Cardiac septum (tissue), 1 donor: ENCODE data around the gene MAD1L1. TPM values are rescaled to one million over a fixed set of nuclear protein-coding genes. Genes with fewer than 3 reads are reported as not detected.

ENCODE experiments used
- DNase-seq: peaks from one replicate; pipeline ENCODE4 v3.0.0-alpha.2; 2020; ENCODE audit warnings: low spot score
- intact Hi-C: fragments of 100-400 bp; cut with DNase I; formaldehyde crosslinking; loops from one replicate; pipeline ENCODE4 v1.14.0; 2022
- total RNA-seq: library from RNA; stranded (reverse); fragmentation: NEBNext Ultra II Directional; extraction: Animal tissue kit (Norgen Biotek cat#: 25700); gene quantifications from one replicate; pipeline ENCODE4 v1.2.1, GENCODE V29; 2021
- donor health status: DM: no; HTN: no; CAD: no.

The MAD1L1 gene
- total RNA-seq, 1 donor from 2014 or later = 13.5 TPM

DNA sequence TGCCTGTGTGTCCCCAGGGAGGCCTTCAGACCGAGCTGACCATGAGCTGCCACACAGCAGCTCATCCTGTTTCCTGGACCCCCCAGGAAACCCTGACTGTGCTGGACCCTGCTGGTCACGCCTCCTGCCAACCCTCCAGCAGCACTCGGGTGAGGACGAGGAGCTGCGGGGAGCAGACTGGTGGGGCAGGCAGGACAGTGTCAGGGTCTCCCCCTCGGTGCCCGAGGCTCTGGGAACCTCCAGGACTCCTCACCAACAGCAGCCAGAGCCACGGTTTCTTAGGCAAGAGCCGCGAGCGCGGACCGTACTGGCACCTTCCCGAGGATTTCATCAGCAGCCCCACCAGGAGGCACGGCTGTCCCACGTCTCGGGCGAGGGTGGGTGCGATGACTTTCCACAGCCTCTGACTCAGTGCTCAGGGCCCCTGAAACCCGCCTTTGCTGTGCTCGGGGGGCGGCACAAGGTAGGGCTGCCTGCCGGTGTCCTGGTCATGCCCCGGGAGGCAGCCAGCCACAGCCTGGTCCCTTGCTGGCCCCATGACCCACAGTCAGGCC is 375.8 kb downstream of the MAD1L1 start:
- intact Hi-C loops = no loop called here
- peak; percentile 70 for DNase-seq

DNA sequence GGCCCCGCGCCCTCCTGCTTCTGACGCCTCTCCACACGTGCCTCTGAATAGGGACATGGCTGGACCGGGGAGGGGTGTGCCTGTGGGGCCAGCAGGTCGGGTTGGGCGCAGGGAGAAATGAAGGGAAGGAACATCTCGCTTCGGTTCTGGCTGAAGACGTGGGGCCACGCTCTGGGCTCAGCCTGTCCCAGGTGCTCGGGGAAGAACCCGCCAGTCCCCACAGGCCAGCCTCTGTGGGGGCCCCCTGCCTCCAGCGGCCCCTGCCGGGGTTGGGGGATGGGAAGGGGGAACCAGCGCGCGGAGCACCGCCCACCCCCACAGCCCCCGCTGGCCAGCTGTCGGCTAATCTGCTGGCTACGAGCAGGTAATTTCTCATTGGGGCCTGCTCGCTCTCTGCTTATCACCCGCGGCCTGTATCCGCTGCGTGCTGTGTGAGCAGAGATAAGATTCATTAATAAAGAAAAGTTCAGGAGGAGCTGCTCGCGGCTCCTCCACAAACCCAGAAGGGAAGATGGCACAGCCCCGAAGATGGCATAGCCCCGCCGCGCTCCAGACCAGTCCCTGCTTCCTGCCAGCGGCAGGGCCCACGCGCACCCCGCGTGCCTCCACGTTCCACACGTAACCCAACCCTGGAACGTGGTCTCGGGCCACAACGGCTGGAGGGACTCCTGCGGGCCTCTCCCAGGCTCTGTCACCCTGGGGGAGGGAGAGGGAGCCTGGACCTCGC is 376.4 kb downstream of the MAD1L1 start:
- peak; percentile 67 for DNase-seq
- intact Hi-C loops = no loop called here

DNA sequence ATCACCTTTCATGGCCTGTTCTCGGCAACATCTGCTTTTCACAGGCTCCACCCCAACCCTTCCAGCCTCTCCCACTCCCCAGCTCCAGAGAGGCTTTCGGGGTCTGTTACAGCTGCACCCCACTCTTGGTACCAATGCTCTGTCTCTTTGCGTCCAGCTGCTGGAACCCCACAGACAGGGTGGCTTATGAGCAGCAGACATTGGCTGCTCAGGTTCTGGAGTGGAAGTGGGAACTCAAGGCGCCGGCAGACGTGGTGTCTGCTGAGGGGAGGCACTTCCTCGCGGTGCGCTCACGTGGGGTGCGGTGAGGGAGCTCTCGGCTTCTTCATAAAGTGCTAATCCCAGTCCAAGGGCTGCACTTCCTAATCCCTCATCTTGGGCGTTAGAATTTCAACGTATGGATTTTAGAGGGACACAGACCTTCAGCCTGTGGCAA is 377.0 kb downstream of the MAD1L1 start:
- intact Hi-C loops = no loop called here
- peak; percentile 54 for DNase-seq

DNA sequence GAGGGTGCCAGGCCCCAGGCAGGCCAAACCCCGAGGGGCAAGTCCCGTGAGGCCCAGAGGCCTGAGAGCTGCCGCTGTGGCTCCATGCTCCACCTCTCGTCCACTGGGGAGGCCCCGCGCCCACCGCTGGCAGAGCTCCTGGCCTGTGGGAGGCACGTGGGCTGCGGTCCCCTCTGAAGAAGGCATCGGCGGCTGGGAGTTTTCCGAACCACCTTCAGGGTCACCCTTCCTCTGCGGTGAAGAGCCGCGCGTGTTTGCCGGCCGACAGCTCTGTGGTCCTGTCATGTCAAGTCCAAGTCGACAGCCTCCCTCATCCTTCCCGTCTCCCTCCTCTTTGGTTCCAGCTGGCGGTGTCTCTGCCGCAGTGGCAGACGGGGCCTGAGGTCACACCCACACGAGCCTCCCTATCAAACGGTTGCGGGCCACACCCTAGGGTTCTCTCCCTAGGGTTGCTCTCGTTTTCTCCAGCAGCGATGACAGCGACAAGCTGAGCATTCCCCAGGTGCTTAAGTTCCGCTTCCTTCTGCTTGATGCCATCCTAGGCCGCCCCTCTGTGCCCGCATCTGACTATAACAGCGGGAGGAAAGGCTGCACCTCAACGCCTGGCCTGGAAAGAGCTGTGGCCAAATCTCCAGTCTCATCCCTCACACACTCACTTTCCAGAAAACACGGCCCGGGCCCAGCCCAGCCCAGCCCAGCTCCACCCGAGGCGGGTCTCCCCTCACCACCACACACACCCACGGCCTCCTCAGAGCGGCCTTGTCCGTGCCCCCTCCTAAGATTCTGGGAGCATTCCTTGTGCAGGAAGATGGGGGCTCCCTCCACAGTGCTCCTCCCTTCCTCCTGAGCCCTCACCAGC is 377.6 kb downstream of the MAD1L1 start:
- intact Hi-C loops = no loop called here
- DNase-seq = peak; percentile 73

DNA sequence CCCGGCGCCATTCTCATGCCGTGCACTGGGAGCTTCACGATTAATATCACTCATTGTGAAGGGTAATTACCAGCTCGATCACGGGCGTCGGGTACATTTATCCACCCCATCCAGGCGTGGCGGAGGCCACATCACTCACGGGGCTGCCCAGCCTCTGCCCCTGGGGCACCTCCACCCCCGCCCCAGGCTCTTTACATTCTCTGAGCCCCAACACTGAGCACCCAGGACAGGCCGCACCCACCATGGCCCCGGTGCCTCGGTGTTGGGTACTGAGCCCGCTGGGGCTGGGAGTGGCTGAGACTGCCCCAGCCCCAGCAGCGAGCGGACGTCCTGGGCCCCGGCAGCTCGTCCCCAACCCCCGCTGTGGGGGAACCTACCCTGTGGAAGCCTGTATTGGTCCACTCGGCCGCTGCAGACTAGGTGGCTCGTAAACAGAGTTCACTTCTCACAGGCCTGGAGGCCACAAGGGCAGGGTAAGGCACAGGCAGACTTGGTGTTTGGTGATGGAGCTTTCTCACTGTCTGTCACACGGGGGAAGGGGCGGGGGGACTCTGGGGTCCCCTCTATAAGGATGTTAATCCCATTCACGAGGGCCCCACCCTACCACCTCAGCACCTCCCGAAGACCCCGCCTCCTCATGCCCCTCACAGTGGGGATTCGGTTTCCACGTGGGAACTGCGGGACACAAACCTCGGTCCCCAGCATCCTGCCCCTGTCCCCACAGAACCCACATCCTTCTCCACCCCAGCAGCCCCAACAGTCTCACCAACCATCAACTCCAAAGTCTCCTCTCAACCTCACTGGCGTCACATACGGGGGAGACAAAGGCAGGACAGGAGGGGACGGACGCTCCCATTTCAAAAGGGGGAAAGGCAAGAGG is 378.5 kb downstream of the MAD1L1 start:
- DNase-seq = peak; percentile 68
- intact Hi-C loops = no loop called here

DNA sequence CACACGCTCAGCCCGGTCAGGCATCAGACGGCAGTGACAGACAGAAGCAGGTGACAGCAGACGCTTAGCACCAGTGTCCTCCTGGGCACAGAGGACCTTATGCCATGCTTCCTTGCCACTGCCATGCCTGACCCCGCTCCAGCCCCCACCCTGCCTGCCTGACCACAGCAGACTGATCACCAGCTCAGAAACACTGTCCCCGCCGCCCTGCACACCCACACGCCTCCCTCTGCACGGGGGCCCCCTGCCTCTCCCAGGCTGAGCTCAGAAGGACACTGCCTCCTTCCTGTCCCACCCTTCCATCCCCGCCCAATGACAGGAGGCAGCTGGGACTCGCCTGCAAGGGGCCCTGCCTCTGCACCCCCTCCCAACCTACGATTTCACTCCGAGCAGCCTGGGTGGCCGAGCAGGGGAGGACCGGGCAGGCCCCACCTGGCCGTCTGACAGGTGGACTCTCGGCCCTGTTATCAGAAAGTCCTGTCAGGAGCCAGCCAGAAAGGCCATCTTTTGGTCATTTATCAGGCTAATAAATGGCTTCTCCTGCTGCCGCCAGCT is 379.2 kb downstream of the MAD1L1 start:
- intact Hi-C loops = no loop called here
- peak; percentile 70 for DNase-seq

DNA sequence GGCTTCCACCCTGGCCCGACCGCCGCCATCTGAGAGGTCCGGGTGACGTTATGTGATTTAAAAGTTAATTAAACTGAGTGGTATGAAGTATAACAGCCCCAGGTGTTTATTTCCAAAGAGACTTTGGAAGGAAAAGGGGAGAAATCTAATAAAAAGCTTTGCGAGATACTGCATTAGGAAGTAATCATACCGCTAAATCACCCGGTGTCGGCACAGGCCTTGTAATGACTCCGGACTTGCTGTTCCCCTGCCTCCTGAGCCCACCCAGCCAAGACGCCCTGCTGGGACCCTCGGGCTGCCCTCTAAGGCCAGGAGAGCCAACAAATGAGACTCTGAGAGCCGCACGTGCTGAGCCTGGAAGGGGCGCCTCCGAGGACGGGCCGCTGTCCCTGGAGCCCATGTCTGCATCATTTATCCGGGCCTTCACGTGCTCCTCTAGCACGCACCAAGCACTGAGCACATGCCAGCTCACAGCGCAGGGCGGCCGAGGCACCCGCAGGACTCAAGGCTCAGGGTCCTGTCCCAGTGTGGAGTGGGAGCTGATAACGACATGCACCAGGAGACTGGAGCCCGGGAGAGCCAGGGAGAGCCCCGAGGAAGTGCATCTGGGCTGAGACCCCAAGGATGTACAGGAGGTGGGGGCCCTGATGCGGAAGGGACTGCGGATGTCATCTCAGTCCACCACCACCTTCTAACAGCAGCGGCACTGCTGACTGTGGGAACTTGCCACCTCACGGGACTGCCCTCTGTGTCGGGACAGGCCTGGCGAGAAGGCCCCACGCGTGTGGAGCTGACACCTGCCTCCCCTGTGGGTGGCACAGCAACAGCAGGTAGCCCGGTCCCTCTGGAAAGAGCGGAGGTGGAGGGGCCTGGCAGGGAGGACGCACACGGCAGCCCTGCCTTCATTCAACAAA is 380.0 kb downstream of the MAD1L1 start:
- intact Hi-C loops = no loop called here

DNA sequence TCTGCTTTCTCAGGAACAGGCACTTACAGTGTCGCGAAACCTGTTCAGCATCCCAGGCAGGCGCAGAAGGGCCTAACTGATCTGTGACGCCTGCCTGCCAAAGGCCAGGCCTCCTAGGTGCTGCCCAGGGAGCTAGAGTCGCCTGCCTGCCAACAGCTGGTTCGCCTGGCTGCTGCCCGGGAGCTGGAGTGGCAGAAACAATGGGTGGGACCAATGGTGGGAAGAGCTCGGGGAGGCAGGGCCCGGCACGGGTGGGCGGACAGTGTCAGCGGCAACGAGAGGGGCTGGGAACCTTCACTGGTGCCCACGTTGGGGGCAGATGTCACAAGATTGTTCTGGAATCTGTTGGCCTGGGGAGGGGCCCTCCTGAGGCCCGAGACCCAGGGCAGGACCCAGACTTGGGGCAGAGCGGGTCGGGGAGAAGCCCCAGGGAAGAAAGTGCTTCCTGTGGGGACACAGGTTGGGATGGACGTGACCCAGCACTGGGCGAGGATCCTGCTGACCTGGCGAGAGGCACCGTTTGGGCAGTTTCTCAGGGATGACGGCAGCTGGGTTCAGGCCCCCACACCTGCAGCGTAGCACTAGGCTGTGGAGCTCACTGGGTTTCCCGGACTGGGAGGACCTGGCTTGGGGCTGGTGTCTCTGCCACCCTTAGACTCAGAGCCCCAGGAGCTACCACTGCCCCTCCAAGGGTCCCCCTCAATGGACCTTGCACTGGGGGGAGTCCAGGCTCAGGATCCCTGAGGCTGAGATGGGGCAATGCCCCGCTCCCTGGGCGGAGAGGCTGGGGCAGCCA is 380.8 kb downstream of the MAD1L1 start:
- DNase-seq = no peak
- intact Hi-C loops = no loop called here

More for the DNA sequence above, 380.0 kb downstream of the MAD1L1 start:
- DNase-seq = peak; percentile 58

DNA sequence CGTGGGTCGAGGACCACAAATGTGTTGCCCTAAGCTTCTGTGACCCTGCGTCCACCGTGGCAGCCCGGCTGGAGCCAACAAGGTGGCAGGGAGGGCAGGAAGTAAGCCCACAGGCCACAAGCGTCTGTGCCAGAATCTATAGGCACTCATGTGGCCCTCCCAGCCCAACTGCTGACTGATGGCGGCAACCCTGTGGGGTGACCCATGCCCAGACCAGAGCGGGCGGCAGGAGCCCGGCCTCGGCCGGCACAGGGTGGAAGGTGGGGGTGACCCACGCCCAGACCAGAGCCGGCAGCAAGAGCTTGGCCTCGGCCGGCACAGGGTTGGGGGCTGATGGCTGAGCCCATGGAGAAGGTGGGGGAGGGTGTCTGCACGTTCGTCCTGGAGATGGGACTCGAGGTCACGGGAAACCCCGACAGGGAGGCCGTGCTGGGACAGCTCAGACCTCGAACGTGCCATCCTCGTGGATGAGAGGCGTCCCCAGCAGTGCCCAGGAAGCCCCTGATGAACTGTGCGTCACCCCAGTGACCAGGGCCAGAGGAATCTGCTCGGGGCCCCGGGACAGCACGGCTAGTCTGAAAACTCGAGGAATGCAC is 381.7 kb downstream of the MAD1L1 start:
- DNase-seq = no peak
- intact Hi-C loops = no loop called here

DNA sequence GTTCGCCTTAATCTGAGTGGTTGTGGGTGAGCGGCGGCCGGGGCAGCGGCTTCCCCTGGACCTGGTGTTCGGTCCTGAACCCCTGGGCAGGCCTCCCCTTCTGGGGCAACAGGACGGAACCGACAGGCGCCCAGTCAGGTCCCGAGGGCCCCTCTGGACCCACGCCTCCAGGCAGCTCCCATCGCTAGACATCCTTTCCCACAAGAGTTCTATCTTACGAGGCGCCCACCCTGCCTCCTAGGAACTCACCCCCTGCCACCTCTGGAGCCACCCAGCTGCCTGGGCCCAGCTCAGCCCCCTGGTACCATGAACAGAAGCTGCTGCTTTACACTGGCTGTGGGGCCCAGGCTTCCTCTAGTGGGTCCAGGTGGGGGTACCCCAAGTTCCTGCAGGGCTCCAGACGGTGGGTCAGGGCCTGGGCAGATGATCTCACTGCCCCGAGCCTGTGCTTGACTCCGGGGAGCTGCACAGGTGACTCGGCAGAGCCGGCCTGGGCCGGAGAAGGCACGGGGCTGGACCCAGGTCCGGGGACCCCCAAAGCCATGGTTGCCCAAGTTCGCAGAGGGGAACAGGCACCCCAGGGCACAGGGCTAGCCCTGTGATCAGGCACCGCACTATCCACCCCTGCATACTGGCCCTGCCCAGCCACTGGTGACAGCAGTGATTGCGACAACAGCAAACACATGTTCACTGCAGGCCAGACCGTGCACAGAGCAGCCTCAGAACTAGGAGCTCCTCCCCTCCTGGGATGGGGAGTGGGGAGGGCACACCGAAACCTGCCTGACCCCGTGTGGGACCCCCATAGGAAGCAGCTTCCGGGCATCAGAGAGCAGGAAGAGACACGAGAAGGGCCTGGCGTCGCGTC is 382.4 kb downstream of the MAD1L1 start:
- intact Hi-C loops = no loop called here
- DNase-seq = no peak

DNA sequence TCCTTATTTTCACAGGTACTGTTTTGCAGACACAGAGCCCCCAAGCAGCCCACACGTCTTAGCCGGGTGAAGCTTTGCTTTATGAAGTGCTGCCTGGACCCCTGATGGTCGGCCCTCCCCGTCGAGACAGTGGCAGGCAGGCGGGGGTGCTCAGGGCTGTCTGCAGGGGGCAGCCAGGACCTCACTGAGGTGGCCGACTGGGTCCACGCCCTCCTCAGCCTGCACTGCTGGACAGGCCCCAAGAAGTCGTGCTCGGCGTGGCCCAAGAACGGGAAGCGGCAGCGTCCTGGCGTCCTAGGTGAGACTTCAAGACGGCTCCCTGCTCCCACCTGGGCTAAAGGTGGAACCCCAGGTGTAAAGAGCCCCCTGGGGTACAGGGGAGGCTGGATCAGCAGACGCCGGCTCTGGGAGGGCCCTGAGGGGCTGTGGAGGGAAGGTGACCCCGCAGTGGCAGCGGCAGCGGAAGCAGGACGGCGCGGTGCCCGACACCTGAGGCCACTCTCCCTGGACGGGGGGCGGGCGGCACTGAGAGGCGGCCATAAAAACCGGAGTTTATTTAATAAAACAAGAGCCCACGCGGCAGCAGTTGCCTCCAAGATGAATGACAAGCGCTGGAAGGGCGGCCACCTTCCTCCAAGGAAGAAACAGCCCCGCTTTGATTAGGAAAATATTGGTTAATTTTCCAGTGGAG is 383.2 kb downstream of the MAD1L1 start:
- intact Hi-C loops = no loop called here
- DNase-seq = no peak

DNA sequence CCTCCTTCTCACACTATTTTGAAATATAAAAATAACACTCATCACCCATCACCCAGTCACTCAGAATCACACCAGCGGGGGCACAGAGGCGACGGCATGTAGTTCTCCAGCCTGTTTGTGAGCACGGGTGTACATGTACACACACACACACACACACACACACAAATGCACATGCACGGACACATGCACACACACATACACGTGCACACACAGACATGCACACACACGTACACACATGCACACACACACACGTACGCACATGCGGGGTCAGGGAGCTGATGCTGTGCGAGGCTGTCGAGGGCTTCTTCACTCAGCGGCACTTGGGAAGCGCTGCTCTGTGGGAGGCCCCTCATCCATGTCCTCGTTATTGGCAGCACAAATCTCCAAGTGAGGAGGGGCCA is 383.8 kb downstream of the MAD1L1 start:
- no peak for DNase-seq
- intact Hi-C loops = no loop called here

DNA sequence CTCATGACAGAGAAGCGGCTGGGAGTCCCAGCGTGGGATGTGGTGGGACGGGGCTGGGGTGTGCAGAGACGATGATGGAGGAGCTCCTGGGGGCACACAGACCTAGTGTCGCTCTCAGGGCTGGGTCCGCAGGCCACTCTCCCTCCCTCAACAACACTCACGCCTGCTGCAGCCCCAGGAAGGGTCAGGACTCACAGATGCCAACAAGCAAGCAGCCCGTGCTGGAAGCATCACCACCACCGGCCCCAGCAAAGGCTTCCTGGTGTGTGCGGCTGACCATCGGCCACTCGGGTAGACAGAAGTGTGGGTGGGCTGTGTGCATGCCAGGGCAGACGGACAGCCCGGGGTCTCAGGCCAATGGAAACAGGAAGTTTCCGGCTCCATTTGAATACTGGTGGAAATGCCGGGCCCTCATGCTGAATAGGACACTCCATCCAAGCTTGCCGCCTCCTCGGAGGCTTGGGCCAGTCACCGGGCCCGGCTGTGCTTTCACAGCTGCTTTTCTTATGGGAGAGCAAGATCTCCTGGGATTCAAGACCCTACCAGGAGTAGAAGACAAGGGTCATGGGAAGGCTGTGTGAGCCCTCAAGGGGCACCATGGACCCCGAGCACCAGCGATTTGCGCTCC is 384.6 kb downstream of the MAD1L1 start:
- DNase-seq = no peak
- intact Hi-C loops = no loop called here

DNA sequence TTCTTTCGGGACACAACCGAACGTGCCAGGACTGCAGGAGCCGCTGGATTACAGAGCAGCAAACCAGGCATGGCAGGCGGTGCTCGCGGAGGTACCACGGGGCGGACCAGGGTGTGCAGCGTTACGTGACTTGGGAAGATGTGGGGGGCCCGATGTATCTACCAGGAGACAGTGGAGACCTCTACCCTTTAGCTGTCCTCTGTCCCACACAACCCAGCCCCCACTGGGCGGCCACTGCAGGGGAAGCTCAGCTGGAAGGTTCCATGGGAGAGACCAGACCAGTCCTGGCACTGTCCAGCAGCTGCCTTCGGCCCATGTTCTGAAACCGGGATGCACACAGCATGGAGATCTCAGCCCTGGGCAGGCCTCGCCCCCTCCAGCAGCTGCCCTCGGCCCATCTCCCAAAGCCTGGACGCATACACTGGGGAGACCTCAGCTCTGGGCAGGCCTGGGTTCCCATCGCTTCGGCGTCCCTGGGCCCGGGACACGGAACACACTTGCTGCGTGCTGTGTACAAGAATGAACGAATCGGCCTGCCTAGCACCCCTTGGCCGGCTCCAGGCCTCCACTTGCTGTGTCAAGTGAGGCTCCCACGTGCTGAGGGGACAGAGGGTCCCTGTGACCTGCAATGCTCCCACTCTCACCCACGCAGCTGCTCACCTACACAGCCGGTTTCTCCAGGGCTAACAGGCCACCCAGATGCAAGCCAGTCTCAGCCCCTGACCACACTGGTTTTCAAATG is 385.3 kb downstream of the MAD1L1 start:
- intact Hi-C loops = no loop called here
- peak; percentile 51 for DNase-seq
